K562 (cell line): ENCODE measurements around the gene ZNF74.

Source experiments
- CREB1 ChIP-seq, 2 experiments: sonication (generic) in 1 of 2; formaldehyde crosslinking in 1 of 2; IDR thresholded peaks; 2 replicates each; pipeline versions ENCODE4 v1.6.1 to v1.8.0; 2012 to 2022; ENCODE audit warnings: inconsistent platforms in 1 of 2, mild to moderate bottlenecking in 1 of 2, missing genetic modification reagents in 1 of 2, moderate library complexity in 1 of 2
- ETV5 ChIP-seq: sonication (generic); formaldehyde crosslinking; IDR thresholded peaks from 2 replicates; pipeline ENCODE4 v1.4.0; 2020; ENCODE audit warnings: low read depth, mild to moderate bottlenecking, missing genetic modification reagents
- EZH2 ChIP-seq: IDR thresholded peaks from 2 replicates; pipeline ENCODE4 v1.6.1; 2012; ENCODE audit warnings: low read depth, mild to moderate bottlenecking, inconsistent platforms, low read length, borderline replicate concordance
- NR2C1 ChIP-seq, 2 experiments: fragments of 450-650 bp; IDR thresholded peaks; 2 replicates each; pipeline ENCODE4 v1.6.1; 2017; ENCODE audit warnings: mild to moderate bottlenecking in 2 of 2, antibody characterized with exemption in 1 of 2, inconsistent platforms in 1 of 2, missing compliant biosample characterization in 1 of 2, missing genetic modification characterization in 1 of 2
- WHSC1 ChIP-seq: IDR thresholded peaks from one replicate; pipeline ENCODE4 v1.6.1; 2012; ENCODE audit warnings: low read length, control low read depth, inconsistent platforms
- TF ChIP-seq, protein P1 (sequence below): sonication (generic); formaldehyde crosslinking; IDR thresholded peaks from 2 replicates; pipeline ENCODE4 v1.9.0; 2022; ENCODE audit warnings: mild to moderate bottlenecking, missing genetic modification reagents
- TF ChIP-seq, protein P2 (sequence below), 3 experiments: IDR thresholded peaks in 2 of 3; conservative IDR thresholded peaks in 1 of 3; 2 replicates each; pipeline ENCODE4 v1.5.1; 2011 to 2012; ENCODE audit warnings: low read length in 3 of 3, mild to moderate bottlenecking in 3 of 3, control low read depth in 2 of 3, improper control_type of control experiment in 1 of 3, inconsistent platforms in 1 of 3, low read depth in 1 of 3, mixed read lengths in 1 of 3, moderate library complexity in 1 of 3; ENCODE audit not compliant: insufficient read depth in 2 of 3

DNA sequence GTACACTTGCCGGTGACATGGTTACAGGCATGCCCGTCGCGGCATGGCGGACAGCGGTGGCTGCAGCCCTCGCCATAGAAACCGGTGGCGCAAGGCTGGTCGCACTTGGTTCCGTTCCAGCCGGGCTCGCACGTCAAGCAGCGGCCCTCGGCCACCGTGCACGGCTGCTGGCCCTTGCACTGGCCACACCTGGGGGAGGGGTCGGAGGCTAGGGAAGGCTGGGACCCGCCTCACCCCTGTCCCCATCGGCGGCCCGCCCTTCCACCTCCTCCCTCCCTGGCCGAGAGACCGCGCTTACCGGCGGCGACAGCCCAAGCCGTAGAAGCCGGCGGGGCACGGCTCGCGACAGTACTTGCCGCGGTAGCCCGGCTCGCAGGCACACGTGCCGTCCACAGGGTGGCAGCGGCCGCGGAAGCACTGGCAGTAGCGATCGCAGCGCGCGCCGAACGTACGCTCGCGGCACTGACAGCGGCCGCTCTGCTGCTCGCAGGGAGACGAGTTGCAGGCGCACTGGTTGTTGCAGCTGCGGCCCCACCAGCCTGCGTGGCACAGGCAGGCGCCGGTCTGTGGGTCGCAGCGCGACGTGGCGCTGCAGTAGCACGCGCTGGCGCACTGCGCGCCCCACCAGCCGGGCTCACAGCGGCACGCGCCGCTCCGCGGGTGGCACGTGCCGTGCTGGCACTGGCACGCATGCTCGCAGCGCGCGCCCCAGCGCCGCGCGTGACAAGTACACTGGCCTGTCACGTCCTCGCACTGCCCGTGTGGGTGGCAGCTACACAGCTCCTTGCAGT lies 37.0 kb downstream of the ZNF74 start:
- TF ChIP-seq WHSC1 = no peak
- no peak for TF ChIP-seq ETV5 (CRISPR knock-in tag)
- TF ChIP-seq, protein P1, sequence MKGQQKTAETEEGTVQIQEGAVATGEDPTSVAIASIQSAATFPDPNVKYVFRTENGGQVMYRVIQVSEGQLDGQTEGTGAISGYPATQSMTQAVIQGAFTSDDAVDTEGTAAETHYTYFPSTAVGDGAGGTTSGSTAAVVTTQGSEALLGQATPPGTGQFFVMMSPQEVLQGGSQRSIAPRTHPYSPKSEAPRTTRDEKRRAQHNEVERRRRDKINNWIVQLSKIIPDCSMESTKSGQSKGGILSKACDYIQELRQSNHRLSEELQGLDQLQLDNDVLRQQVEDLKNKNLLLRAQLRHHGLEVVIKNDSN (CRISPR knock-in tag) = peak; percentile 67
- no peak for TF ChIP-seq NR2C1 (IDR thresholded peaks at IDR 0.05)
- TF ChIP-seq NR2C1 (tag; IDR thresholded peaks at IDR 0.05) = no peak
- no peak for TF ChIP-seq CREB1 (IDR thresholded peaks at IDR 0.05)
- no peak for TF ChIP-seq CREB1 (CRISPR knock-in tag; IDR thresholded peaks at IDR 0.05)
- TF ChIP-seq EZH2 = no peak
- TF ChIP-seq, protein P2, sequence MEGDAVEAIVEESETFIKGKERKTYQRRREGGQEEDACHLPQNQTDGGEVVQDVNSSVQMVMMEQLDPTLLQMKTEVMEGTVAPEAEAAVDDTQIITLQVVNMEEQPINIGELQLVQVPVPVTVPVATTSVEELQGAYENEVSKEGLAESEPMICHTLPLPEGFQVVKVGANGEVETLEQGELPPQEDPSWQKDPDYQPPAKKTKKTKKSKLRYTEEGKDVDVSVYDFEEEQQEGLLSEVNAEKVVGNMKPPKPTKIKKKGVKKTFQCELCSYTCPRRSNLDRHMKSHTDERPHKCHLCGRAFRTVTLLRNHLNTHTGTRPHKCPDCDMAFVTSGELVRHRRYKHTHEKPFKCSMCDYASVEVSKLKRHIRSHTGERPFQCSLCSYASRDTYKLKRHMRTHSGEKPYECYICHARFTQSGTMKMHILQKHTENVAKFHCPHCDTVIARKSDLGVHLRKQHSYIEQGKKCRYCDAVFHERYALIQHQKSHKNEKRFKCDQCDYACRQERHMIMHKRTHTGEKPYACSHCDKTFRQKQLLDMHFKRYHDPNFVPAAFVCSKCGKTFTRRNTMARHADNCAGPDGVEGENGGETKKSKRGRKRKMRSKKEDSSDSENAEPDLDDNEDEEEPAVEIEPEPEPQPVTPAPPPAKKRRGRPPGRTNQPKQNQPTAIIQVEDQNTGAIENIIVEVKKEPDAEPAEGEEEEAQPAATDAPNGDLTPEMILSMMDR (IDR thresholded peaks at IDR 0.05 in 2 of 3, conservative IDR thresholded peaks at IDR 0.05 in 1 of 3; ENCODE audit: insufficient read depth in 2 of 3, low read depth in 1 of 3, low read length in 3 of 3) = peak; percentile 25 to 49 (median 33); a peak in 3 of 6 replicates
